HepG2 (cell line): ENCODE data around the gene IRF2. TPM values are rescaled to one million over a fixed set of nuclear protein-coding genes. Genes with fewer than 3 reads are reported as not detected.

ENCODE experiments used
- BRF2 ChIP-seq: sonication (generic); formaldehyde crosslinking; IDR thresholded peaks from 2 replicates; pipeline ENCODE4 v1.8.1; 2022; ENCODE audit warnings: mild to moderate bottlenecking, missing genetic modification reagents
- CBFB ChIP-seq: sonication (generic); formaldehyde crosslinking; IDR thresholded peaks from 2 replicates; pipeline ENCODE4 v1.4.0; 2020; ENCODE audit warnings: missing genetic modification reagents
- HMGXB4 ChIP-seq, 2 experiments: sonication (generic) in 1 of 2; formaldehyde crosslinking in 1 of 2; IDR thresholded peaks; 2 replicates each; pipeline versions ENCODE4 v1.4.0 to v1.6.1; 2018 to 2020; ENCODE audit warnings: missing genetic modification reagents in 2 of 2, borderline replicate concordance in 1 of 2, low read depth in 1 of 2, mild to moderate bottlenecking in 1 of 2, missing biosample characterization in 1 of 2
- HOXA5 ChIP-seq: sonication (generic); formaldehyde crosslinking; IDR thresholded peaks from 2 replicates; pipeline ENCODE4 v1.4.0; 2020; ENCODE audit warnings: missing genetic modification reagents
- JUN ChIP-seq: sonication (generic); formaldehyde crosslinking; IDR thresholded peaks from 2 replicates; pipeline ENCODE4 v1.4.0; 2020; ENCODE audit warnings: mild to moderate bottlenecking, missing genetic modification reagents
- KDM5B ChIP-seq: sonication (generic); formaldehyde crosslinking; IDR thresholded peaks from 2 replicates; pipeline ENCODE4 v1.4.0; 2020; ENCODE audit warnings: missing genetic modification reagents, mild to moderate bottlenecking, borderline replicate concordance
- MED13 ChIP-seq: sonication (generic); formaldehyde crosslinking; IDR thresholded peaks from 2 replicates; pipeline ENCODE4 v1.5.0; 2020; ENCODE audit warnings: missing genetic modification reagents
- MTA1 ChIP-seq: sonication (generic); formaldehyde crosslinking; IDR thresholded peaks from 2 replicates; pipeline ENCODE4 v1.4.0; 2020; ENCODE audit warnings: missing genetic modification reagents, mild to moderate bottlenecking, borderline replicate concordance
- MTF2 ChIP-seq: sonication (generic); formaldehyde crosslinking; IDR thresholded peaks from 2 replicates; pipeline ENCODE4 v1.5.0; 2020; ENCODE audit warnings: missing genetic modification reagents, borderline replicate concordance
- NAIF1 ChIP-seq: sonication (generic); formaldehyde crosslinking; IDR thresholded peaks from 2 replicates; pipeline ENCODE4 v1.5.0; 2020; ENCODE audit warnings: mild to moderate bottlenecking, missing genetic modification reagents, borderline replicate concordance
- PPARG ChIP-seq: conservative IDR thresholded peaks from 2 replicates; pipeline ENCODE4 v1.6.1; 2016; ENCODE audit warnings: missing biosample characterization, missing genetic modification reagents
- THRA ChIP-seq: sonication (generic); formaldehyde crosslinking; IDR thresholded peaks from 2 replicates; pipeline ENCODE4 v1.4.0; 2020; ENCODE audit warnings: missing genetic modification reagents, borderline replicate concordance
- YEATS4 ChIP-seq: sonication (generic); formaldehyde crosslinking; IDR thresholded peaks from 2 replicates; pipeline ENCODE4 v1.4.0; 2020; ENCODE audit warnings: missing genetic modification reagents, borderline replicate concordance
- ZIK1 ChIP-seq: sonication (generic); formaldehyde crosslinking; IDR thresholded peaks from 2 replicates; pipeline ENCODE4 v1.5.0; 2020; ENCODE audit warnings: mild to moderate bottlenecking, low read depth, missing genetic modification reagents, borderline replicate concordance
- ZNF235 ChIP-seq: sonication (generic); formaldehyde crosslinking; IDR thresholded peaks from 2 replicates; pipeline ENCODE4 v1.8.1; 2023; ENCODE audit warnings: mild to moderate bottlenecking, missing genetic modification reagents, borderline replicate concordance
- ZNF263 ChIP-seq: sonication (generic); formaldehyde crosslinking; IDR thresholded peaks from 2 replicates; pipeline ENCODE4 v1.4.0; 2020; ENCODE audit warnings: missing genetic modification reagents
- ZNF441 ChIP-seq: sonication (generic); formaldehyde crosslinking; IDR thresholded peaks from 2 replicates; pipeline ENCODE4 v1.7.0; 2021; ENCODE audit warnings: missing genetic modification reagents, borderline replicate concordance
- ZNF7 ChIP-seq: IDR thresholded peaks from 2 replicates; pipeline ENCODE4 v1.6.1; 2016; ENCODE audit warnings: missing biosample characterization, missing genetic modification reagents
- ZNF710 ChIP-seq: sonication (generic); formaldehyde crosslinking; IDR thresholded peaks from 2 replicates; pipeline ENCODE4 v1.5.0; 2020; ENCODE audit warnings: mild to moderate bottlenecking, missing genetic modification reagents, borderline replicate concordance
- polyA plus RNA-seq, 8 experiments: library from polyadenylated mRNA; depleted of rRNA in 3 of 8; stranded (reverse) in 7 of 8; unstranded in 1 of 8; fragments of >200 nt; fragmentation: Illumina TruSeq in 4 of 8; extraction: Trizol in 4 of 8; gene quantifications; 2 replicates each; pipeline versions ENCODE4 v1.2.1 to v1.2.3, GENCODE V29; 2011 to 2016; ENCODE audit warnings: low read depth in 4 of 8, missing spikeins in 1 of 8, mixed read lengths in 1 of 8; ENCODE audit not compliant: insufficient read depth in 1 of 8
- total RNA-seq, 5 experiments: library from RNA; depleted of rRNA; stranded (reverse); fragments of >200 nt; fragmentation: Illumina TruSeq; extraction: Trizol; gene quantifications; 2 replicates each; pipeline ENCODE4 v1.2.3, GENCODE V29; 2016; ENCODE audit warnings: low read depth in 1 of 5

The IRF2 gene
- total and polyA plus RNA-seq, 2 of the 13 experiments (the other 11 are each of a cell fraction or from before 2014, with no cell fraction given), result 15.5 to 28.8 TPM

- TF ChIP-seq JUN (CRISPR knock-in tag) (no peak), KDM5B (no peak), MED13 (CRISPR knock-in tag) (no peak), PPARG (CRISPR knock-in tag) (no peak), YEATS4 (no peak; the same call in 1 of the 2 replicates), THRA (CRISPR knock-in tag) (0 out of 2 replicates have a peak, but pooled peaks have one; percentile 3), CBFB (CRISPR knock-in tag) (no peak), NAIF1 (CRISPR knock-in tag) (no peak), ZNF235 (CRISPR knock-in tag) (no peak), ZNF710 (CRISPR knock-in tag) (no peak), ZNF441 (0 out of 2 replicates have a peak, but pooled peaks have one; percentile 21), HMGXB4 (CRISPR knock-in tag; IDR thresholded peaks at IDR 0.05; ENCODE audit: borderline replicate concordance in 1 of 2, low read depth in 1 of 2) (0 out of 4 replicates have a peak, but pooled peaks of 1 of the 2 experiments have one; percentile 22), HOXA5 (CRISPR knock-in tag) (no peak), BRF2 (no peak), ZNF7 (CRISPR knock-in tag) (no peak), MTF2 (CRISPR knock-in tag) (no peak), MTA1 (no peak), ZNF263 (CRISPR knock-in tag) (peak; percentile 64; the same call in 1 of the 2 replicates), ZIK1 (no peak)
Measured at GRCh38 chr4:184347251-184348239, 126.8 kb downstream of the IRF2 start (continued).
